SKM-1 treated with dmso at 0.1 percent for 144 hours (cell line): Measurements from ENCODE around the gene R3HCC1L.
"Not testable (repeated sequence)": the region's sequence is repeated elsewhere in the genome, so short reads cannot be mapped to it uniquely, and the experiment has no call there.

Experiments used
- DNase-seq: peaks from one replicate; lab custom pipeline; 2025; ENCODE audit not compliant: unreplicated experiment; lab: John Stamatoyannopoulos, UW

R3HCC1L gene

DNA sequence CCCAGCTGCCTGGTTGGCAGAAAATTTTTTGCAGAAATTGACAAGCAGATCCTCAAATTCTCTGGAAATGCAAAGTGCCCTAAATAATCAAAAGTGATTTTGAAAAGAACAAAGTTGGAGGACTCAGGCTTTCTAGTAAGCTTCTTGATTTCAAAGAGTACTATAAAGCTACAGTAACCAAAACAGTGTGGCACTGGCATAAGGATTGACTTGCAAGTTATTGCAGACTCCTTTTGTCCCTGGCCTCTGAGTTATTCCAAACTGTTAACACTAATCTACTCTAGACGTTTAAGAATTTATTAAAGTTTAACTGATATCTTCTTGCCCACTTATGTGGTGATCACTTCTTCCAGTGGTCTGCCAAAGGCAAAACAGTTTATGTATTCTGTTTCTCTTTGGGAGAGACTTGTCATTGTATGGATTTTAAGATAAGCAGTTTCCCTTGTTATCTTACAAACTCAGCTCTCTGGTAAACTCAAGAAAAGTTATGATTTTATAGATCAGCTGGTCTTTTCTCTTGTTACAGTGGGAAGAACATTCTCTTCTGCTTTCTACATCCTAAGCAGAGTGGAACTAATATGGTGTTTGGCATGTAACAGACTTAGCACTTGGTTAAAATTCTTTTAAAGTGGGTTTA, 92.2 kb downstream of the R3HCC1L start:
- DNase-seq = no peak

DNA sequence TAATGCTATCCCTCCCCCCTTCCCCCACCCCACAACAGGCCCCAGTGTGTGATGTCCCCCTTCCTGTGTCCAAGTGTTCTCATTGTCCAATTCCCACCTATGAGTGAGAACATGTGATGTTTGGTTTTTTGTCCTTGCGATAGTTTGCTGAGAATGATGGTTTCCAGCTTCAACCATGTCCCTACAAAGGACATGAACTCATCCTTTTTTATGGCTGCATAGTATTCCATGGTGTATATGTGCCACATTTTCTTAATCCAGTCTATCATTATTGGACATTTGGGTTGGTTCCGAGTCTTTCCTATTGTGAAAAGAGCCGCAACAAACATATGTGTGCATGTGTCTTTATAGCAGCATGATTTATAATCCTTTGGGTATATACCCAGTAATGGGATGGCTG, 93.3 kb downstream of the R3HCC1L start:
- DNase-seq = not testable (repeated sequence)

DNA sequence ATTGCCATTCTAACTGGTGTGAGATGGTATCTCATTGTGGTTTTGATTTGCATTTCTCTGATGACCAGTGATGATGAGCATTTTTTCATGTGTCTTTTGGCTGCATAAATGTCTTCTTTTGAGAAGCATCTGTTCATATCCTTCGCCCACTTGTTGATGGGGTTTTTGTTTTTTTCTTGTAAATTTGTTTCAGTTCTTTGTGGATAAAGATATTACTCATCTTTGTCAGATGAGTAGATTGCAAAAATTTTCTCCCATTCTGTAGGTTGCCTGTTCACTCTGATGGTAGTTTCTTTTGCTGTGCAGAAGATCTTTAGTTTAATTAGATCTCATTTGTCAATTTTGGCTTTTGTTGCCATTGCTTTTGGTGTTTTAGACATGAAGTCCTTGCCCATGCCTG, 93.8 kb downstream of the R3HCC1L start:
- DNase-seq = not testable (repeated sequence)

DNA sequence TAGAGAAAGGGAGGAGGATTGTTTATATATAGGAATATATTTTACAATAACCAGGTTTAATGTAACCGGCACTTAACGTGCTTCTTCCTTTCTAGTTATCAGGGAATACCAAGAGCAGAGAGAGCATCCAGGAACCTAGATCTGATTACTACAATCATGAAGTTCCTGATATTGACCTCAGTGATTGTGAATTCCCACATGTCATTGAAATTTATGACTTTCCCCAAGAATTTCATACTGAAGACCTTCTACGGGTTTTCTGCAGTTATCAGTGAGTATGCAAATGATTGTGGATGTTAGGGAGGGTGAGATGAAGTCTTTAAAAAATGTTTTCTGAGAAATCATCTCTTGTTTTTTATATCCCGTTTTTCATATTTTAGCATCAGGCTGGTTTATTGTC, 97.0 kb downstream of the R3HCC1L start:
- DNase-seq = no peak

DNA sequence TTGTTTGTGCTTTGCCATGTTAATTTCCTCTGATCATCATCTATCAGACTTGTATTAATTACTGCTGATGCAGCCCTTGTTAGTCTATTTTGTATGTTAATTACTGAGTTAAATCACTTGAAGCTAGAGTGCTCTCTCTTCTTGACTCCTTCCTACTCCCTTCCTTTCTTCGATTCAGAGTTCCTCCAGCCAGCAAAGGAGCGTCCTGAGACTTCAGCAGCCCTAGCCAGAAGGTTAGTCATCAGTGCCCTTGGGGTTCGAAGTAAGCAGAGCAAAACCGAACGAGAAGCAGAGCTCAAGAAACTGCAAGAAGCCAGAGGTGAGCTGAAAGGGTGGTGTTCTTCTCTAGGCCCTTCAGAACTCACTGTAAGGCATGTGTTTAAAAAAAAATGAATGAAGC, 101.4 kb downstream of the R3HCC1L start:
- no peak for DNase-seq

DNA sequence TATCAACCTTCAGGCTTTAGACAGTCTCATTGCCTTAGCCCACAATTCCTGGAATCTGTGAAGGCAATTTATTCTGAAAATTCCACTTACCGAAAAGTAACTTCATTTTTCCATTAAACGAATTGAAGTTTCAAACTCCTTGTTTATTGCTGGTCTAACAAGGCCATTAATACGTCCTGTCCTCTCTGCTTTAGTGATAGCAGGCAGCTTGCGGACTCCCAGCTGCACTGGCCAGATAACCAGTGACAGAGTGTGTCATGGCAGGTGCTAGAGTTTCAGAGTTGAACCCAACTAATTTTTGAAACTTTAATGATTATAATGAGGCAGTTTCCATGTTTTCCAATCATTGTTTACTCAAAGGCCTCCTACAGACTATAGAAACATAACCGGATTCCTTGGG, 102.4 kb downstream of the R3HCC1L start:
- DNase-seq = no peak

DNA sequence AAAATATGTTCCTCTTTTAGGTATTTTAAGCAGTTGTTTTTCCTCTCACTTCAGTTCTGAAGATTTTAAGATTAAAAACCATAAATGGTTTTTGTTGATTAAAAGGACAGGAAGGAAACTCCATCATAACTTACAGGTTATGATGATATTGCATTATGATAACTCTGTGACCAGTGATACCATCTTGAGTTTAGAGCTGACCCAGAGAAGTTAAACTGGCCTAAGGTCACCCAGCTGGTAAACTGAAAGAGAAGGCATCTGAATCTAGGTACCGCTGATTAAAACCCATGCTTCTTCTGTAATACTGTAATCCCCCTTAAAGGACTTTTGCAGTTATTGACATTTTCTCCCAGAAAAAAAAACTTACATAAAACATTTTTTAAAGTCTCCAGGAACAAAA, 103.9 kb downstream of the R3HCC1L start:
- no peak for DNase-seq

DNA sequence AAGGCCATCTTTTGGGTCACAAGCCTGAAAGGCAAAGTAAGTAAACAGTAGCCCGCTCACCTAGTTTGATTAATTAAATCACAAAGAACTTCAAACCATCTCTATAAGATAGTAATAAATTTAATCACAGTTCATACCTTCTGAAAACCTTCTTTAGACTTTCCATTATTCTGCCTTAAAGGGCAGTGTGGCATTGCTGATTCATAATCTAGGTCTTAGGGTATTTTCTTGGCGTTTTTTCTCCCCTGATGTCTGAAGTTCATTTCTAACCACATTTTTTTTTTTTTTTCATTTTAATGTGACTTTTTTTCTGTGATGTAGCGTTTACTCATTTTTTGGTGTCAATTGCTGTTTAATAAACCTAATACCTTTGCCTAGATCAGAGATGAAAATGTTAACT, 106.1 kb downstream of the R3HCC1L start:
- DNase-seq = no peak

DNA sequence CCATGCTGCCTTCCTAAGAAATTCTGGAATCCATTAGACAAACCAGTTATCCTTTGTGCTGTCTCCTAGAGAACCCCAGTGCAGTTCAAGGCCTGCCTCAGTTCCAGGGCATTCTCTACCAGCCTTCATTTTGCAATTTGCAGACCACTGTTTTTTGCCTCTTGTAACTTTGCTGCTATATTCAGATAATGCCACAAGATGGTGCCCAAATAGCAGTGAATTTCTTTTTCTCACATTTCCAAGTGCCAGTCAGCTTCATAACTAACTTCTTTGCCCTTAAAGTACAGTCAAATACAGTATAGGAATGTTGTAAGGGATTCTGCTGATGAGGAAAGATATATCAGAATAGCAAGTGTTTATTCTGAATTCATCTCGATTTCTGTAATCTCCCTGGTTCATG, 108.4 kb downstream of the R3HCC1L start:
- DNase-seq = no peak

DNA sequence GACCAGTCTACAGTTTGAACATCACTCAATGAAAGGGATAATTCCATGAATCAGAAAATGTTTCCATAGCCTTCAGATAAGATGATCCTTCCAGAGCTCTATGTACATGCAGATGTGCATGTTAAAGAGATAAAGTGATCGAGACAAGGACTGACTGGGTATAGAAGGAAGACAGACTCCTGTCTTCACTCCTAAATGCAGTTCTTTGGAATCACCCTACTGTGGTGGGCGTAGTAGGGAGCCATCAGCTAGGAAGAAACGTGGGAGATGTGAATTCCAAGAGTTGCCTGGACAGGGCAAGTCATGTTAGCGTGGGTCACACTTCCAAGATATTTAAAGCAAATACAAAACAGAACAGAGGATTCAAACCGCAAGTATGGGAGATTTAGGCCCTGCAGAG, 109.7 kb downstream of the R3HCC1L start:
- DNase-seq = no peak

DNA sequence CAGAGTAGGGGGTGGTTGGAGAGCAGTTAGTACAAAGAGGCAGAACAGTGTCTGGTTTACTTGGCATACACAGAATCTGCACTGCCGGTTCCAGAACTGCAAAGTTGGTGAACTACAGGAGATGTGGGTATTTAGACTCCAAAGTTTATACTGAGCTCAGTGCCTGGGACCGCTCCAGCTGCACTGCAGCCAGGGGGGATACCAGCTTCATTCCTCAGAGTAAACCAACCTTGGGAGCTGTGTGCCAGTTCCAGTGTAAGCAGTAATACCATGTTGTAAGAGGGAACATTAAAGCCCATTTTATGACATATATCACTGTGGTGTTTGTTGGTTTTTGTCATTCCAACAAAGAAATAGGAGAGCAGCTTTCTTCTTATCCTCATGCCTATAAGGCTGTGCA, 110.1 kb downstream of the R3HCC1L start:
- DNase-seq = no peak

DNA sequence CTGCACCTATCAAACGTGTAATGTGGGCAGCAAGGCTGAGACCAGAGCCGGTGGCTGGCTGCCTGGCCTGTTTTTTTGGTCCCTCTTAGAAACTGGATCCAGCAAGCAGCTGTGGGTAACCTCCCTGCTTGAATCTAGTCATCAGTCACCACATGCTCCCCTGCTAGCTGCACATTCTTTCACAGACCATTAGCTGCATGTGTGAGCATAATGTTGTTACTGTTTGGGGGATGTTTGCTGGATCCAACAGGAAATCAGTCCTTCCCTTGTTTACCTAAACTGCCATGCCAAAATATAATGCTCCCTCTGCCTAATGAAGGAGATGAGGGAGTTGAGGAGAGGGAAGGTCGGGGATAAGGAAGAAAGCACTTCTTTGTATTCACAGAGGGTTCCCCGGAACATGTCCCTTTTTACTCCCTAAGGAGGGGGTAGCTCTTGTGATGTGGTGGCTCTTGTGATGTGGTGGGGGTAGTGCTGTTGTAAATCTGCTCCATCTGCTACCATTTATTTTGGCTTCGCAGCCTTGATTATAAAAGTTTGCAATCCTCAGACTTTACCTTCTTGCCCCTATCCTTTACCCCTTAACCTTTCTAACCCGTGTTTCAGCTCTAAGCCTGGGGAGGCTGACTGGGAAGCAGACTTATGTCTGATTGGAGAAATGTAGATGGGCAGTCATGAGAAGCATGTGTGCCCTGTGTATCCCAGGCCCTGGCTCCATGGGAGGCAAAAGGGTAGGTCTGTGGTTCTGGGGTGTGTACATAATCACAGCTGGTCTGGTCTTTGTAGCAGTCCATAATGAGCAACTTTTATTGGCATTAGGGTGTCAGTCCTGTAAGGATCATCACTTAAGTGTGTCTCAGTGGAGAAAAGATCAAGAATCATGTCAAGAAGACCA, 112.7 kb downstream of the R3HCC1L start:
- DNase-seq = no peak

DNA sequence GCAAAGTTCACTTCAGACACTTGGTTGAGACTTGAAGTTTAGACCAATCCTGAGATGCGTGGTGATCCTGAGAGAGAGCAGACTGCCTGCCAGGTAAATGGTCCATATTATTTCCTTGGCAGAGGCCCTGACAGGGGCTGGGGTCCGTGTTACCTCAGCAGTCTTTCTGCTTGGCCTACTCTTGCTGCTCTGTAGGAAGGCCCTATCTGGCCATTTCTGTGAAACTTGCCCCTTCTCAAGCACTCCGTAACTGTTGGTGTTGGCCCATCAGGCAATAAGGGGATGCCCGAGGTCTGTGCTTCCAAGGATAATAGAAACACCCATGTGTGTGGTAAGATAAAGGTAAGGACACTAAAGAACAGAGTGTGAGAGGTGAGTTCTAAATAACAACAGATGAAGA, 113.6 kb downstream of the R3HCC1L start:
- DNase-seq = no peak

DNA sequence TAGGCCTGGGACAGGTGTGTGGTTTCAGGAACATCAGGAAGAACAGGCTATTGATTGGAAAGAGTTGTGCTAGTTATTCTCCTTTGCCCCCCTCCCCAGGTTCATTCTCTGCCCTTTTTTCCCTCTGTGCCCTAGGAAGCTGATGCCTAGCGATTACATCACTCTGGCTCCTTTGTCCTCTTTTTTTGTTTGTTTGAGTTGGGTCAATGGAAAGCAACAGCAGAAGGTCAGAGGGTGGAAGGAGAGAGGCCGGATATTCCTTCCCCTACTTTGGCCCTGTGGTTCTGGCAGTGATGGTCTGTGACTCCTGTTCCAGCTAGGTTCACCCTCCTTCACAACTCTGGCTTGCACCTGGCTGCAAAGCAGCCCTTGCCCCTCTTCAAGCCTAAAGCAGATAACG, 114.7 kb downstream of the R3HCC1L start:
- DNase-seq = no peak

DNA sequence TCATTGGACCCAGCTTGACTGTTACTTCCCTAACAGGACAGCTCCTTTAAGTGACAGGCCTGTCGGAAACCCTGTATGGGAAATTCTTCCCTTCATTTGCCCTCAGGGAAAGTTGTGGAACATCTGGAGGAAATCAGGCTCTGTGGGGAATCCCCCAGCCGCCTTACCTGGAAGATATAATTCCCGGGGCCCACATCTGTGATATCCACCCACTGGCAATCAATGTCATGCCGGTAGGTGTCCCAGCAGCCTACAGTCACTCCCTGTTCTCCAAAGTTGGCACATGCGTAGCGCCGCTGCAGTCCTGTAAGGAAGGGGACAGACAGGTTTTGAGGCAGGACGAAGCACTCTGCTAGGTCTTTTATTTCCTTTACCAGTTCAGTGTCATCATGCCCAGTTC, 116.9 kb downstream of the R3HCC1L start:
- DNase-seq = no peak

DNA sequence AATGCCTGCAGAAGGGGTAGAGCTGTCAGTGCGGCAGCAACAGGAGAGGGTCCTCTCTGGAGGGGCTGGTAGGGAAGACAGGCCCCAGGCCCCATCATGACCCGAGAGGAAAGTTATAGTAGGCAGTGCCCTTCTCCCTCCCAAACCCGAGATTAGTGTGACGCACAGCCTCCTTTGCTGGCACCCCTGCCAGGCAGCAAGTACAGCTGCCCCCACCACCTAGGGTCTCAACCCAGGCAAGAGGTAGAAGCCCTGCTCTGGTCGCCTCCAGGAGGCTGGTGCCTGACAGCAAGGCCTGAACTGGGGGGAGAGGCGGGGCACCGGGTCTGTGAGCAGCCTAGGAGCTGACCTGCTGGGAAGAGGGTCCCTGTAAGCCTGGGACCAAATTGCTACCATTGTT, 118.0 kb downstream of the R3HCC1L start:
- no peak for DNase-seq

DNA sequence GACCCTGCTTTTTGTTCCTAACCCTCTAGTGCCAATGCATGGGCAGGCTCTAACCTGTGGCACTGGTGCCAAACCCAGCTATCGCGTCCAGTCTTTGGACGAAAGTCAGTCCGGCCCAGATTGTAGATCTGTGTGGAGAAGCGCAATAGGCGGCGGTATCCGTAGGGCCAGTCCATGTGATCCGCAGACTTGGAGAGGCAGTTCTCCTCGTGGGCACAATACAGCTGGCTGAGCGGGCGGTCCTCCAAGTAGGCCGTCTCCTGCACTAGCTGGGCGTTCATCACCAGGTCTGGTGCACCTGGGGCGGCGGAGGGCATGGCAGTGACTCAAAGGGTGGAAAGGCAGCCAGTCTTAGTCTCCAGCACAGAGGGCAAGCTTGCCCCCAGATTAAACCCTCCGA, 119.0 kb downstream of the R3HCC1L start:
- DNase-seq = no peak

DNA sequence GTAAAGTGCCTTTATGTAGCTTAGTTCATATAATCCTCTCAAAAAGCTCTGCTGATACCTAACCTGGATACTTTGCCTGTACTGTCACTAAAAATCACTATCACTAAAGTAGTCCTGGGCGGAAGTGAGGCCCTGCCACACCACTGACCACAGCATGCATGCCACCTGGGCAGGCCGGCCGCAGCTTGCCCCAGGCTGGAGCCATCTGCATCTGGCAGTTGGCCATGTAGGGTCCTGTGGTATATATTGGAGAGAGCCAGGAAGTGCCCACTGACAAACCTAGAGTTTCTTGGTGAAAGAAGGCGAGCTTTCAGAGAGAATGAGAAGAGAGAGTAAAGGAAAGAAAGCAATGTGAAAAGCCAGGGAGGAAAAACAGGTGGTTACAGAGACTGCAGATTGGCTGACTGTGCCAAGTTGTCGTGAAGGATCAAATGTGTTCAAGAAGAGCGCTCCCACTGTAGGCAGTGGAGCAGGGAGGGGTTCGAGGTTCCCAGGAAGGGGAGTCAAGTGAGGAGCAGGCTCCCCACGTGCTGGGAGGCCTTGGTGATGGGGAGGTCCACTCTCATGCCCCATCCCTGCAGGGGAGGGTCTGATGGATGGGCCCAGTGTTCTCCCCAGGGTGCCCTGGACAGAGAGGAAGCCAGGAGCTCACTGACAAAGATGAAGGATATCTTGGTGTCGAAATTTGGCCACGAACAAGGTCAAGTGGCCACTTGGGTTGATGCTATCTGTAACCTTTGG, 119.9 kb downstream of the R3HCC1L start:
- no peak for DNase-seq

DNA sequence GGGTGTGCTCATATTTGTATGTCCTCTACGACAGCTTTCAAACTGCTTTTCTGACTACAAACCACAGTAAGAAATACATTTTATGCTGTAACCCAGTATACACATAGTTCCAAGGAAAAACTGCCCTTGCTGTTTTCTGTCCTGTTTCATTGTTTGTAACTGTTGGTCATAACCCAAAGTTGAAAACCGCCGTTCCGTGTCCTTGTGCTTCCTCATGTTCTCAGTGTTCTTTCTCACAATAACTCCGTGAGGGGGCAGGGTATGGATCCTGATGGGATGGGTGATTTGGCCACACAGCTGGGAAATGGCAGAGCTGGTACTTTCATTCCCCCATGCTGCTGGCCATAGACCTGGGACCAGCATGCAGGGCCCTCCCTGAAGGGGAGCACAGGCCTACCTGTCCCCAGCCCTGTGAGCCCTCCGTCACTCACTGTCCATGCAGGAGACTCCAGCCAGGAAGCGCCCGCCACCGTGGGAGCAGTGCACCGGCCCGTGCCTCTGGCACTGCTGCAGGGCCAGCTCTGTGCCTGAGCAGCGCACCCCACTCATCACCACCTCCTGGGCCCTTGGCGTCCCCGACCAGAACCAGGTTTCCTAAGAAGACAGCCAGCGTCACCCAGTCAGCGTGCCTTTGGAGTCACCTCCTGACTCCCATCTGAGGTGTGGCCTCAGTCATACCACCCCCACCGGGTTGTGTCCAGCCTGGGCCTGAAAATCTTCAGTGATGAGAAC, 120.9 kb downstream of the R3HCC1L start:
- no peak for DNase-seq

DNA sequence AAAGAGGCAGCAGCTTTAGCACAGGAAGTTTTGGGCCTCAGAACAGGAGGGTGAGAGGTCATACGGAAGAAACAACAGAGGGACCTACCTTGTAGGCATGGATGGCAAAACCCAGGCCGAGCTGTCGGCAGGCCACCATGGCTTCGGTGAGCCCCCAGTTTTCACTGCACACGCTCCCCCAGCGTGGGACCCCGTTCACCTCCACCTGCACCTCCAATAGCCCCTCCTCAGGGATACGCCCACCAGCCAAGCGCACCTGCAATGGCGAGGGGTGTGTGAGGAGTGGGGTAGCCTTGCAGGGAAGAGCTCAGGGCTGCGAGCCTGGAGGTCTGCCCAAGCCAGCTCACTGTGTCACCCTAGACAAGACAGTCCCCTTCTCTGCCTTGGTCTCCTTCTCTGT, 122.2 kb downstream of the R3HCC1L start:
- DNase-seq = no peak

DNA sequence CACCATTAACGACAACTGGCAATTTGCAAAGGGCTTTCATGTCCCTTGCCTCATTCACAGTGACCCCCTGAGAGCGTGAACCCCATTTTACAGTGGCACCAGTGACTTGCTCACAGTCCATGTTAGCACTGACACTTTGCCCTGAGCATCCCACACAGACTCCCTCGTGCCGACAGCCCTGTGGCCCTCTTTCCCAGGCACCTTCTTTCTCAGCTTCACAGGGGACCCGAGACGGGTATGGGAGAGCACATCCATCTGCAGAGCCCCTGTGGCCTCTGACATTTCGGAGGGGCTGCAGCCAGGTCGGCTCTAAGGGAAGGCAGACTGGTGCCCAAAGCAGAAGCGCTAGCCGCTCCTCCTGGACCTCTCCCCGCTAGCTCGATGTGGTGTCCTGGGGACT, 122.7 kb downstream of the R3HCC1L start:
- DNase-seq = no peak
